ENCODE results near the gene FOXK2. TPM values are rescaled to one million over a fixed set of nuclear protein-coding genes. Genes with fewer than 3 reads are reported as not detected.

The FOXK2 gene
- total RNA-seq, 1 donor from 2014 or later, result 42.5 TPM

DNA sequence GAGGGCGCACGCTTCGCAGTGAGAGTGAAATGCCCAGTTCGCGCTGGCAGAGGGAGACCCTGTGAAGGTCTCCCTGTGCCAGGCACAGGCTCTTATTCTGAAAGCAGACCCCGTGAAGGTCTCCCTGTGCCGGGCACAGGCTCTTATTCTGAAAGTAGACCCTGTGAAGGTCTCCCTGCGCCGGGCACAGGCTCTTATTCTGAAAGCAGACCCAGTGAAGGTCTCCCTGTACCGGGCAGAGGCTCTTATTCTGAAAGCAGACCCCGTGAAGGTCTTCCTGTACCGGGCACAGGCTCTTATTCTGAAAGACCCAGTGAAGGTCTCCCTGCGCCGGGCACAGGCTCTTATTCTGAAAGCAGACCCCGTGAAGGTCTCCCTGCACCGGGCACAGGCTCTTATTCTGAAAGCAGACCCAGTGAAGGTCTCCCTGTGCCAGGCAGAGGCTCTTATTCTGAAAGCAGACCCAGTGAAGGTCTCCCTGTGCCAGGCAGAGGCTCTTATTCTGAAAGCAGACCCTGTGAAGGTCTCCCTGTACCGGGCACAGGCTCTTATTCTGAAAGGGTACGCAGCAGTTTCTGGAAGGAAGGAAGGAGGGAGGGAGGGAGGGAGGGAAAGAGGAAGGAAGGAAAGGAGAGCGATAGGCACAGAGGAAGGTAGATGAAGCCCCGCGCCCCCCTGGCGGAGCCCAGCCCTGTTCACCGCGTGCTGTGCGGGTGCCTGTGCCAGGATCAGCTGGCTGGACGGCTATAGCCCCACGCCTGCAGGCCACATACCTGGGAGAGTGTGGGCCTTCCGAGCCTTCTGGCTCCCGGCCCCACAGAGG lies 73.4 kb downstream of the FOXK2 start:
- TF ChIP-seq, protein P1, sequence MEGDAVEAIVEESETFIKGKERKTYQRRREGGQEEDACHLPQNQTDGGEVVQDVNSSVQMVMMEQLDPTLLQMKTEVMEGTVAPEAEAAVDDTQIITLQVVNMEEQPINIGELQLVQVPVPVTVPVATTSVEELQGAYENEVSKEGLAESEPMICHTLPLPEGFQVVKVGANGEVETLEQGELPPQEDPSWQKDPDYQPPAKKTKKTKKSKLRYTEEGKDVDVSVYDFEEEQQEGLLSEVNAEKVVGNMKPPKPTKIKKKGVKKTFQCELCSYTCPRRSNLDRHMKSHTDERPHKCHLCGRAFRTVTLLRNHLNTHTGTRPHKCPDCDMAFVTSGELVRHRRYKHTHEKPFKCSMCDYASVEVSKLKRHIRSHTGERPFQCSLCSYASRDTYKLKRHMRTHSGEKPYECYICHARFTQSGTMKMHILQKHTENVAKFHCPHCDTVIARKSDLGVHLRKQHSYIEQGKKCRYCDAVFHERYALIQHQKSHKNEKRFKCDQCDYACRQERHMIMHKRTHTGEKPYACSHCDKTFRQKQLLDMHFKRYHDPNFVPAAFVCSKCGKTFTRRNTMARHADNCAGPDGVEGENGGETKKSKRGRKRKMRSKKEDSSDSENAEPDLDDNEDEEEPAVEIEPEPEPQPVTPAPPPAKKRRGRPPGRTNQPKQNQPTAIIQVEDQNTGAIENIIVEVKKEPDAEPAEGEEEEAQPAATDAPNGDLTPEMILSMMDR (IDR thresholded peaks at IDR 0.05; ENCODE audit: insufficient read depth, low read length, poor library complexity, severe bottlenecking), result no peak
- DNase-seq (ENCODE audit: low read depth), result no peak

DNA sequence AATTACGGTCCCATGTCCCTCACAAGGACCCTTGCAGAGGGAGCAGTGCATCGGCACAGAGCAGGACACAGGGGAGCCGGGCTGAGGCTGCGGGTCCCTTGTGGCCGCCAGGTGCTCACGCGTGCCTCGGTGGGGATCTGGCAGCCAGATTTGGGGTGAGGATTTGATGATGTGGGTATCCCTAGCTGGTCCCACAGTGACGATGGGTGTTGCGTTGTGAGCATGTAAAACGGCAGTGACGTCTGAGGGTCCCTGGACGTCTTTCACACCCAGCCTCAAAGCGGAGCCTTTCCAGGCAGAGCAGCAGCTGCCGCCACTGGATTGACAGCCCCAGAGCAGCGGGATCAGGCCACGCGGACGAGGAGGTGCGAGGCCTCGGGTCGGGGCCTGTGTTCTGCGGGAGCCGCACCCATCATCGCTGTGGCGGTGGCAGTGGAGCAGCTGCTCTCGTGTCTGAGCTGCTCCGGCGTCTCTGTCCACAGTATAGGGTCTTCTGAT lies 74.1 kb downstream of the FOXK2 start:
- no peak for DNase-seq (ENCODE audit: low read depth)
- Histone ChIP-seq H3K27me3 (ENCODE audit: control insufficient read depth, insufficient read depth, low read length) (no peaks in the 10 kb centered on the region), H3K4me3 (ENCODE audit: low read depth, low read length) (peak overlapping the region; percentile 50), H3K36me3 (ENCODE audit: control insufficient read depth, insufficient read depth, low read length) (peaks cover 1% of the 10 kb centered on the region)
- TF ChIP-seq, protein P1 (IDR thresholded peaks at IDR 0.05; ENCODE audit: insufficient read depth, low read length, poor library complexity, severe bottlenecking), result no peak

More for the DNA sequence above, 73.4 kb downstream of the FOXK2 start:
- peaks cover 1% of the 10 kb centered on the region for H3K36me3 ChIP-seq (ENCODE audit: control insufficient read depth, insufficient read depth, low read length)
- H3K4me3 ChIP-seq (ENCODE audit: low read depth, low read length), result peak overlapping the region; percentile 50
- H3K27me3 ChIP-seq (ENCODE audit: control insufficient read depth, insufficient read depth, low read length), result no peaks in the 10 kb centered on the region

DNA sequence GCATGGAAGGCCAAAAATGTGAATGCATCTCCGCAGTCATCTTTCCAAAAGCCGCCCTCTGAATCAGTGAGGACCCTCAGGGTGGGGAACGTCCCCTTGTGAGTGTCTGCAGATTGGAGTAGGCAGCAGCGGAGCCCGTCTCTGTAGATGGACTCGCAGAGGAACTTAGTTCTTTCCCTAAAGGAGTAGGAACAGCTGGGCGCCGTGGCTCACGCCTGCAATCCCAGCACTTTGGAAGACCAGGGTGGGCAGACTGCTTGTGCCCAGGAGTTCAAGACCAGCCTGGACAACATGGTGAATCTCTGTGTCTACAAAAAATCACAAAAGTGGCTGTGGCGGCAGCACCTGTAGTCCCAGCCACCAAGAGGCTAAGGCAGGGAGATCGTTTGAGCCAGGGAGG lies 75.0 kb downstream of the FOXK2 start:
- TF ChIP-seq, protein P1 (IDR thresholded peaks at IDR 0.05; ENCODE audit: insufficient read depth, low read length, poor library complexity, severe bottlenecking), result no peak
- Histone ChIP-seq H3K36me3 (ENCODE audit: control insufficient read depth, insufficient read depth, low read length) (peaks cover 1% of the 10 kb centered on the region), H3K4me3 (ENCODE audit: low read depth, low read length) (no peak overlapping the region), H3K27me3 (ENCODE audit: control insufficient read depth, insufficient read depth, low read length) (no peaks in the 10 kb centered on the region)
- no peak for DNase-seq (ENCODE audit: low read depth)

DNA sequence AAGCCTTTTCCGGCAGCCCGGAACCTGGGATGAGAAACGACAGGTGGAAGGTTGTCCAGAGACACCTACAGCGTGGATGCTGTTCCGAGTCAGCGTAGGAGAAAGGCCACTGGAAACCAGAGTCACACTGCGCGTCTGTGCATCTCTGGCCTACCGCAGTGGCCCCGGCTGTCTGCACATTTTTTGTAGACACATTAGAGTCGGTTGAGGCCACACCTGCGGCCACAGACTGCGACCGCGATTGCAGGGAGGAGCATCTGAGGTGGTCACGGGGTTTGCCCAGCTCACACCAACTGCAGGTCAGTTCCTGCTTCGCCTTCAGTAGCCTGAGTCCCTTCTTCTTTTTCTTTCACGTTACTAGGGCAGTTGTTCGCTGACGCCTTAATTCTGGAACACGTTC lies 76.4 kb downstream of the FOXK2 start:
- Histone ChIP-seq H3K4me3 (ENCODE audit: low read depth, low read length) (no peak overlapping the region), H3K36me3 (ENCODE audit: control insufficient read depth, insufficient read depth, low read length) (peaks cover 1% of the 10 kb centered on the region), H3K27me3 (ENCODE audit: control insufficient read depth, insufficient read depth, low read length) (no peaks in the 10 kb centered on the region)
- no peak for DNase-seq (ENCODE audit: low read depth)
- TF ChIP-seq, protein P1 (IDR thresholded peaks at IDR 0.05; ENCODE audit: insufficient read depth, low read length, poor library complexity, severe bottlenecking), result no peak

DNA sequence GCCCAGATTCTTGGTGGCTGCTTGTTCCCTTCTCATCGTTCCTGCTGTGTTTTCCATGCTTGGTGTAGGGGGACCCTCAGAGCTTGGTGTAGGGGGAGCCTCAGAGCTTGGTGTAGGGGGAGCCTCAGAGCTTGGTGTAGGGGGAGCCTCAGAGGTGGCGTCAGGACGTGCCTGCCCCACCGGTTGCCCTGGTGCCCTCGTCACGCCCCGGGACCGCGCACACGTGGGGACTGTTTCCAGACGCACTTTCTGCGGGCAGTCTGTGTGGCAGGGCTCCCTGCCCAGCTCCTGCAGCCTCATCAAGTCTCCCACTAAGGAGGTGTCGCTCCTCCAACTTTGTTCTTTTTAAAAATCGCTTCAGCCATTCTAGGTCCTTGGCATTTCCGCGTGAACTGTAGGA lies 76.8 kb downstream of the FOXK2 start:
- no peak overlapping the region for H3K4me3 ChIP-seq (ENCODE audit: low read depth, low read length)
- TF ChIP-seq, protein P1 (IDR thresholded peaks at IDR 0.05; ENCODE audit: insufficient read depth, low read length, poor library complexity, severe bottlenecking), result no peak
- DNase-seq (ENCODE audit: low read depth), result no peak

More for the DNA sequence above, 76.8 kb downstream of the FOXK2 start:
- no peaks in the 10 kb centered on the region for H3K27me3 ChIP-seq (ENCODE audit: control insufficient read depth, insufficient read depth, low read length)
- H3K36me3 ChIP-seq (ENCODE audit: control insufficient read depth, insufficient read depth, low read length), result peaks cover 2% of the 10 kb centered on the region

All from kidney epithelial cell (primary cell).